Glutamatergic neuron (in vitro differentiated cells): ENCODE data around the gene SDHB. TPM values are rescaled to one million over a fixed set of nuclear protein-coding genes. Genes with fewer than 3 reads are reported as not detected.

Source experiments
- DNase-seq: peaks from one replicate; pipeline ENCODE4 v3.0.0; 2022
- H3K27ac Mint-ChIP-seq: one replicate; pipeline ENCODE4 v1.8.0; 2020; ENCODE audit warnings: mild to moderate bottlenecking, mixed read lengths, inconsistent platforms; ENCODE audit not compliant: unreplicated experiment
- H3K27me3 Mint-ChIP-seq: one replicate; pipeline ENCODE4 v1.8.0; 2020; ENCODE audit warnings: mild to moderate bottlenecking, moderate library complexity, mixed read lengths, inconsistent platforms; ENCODE audit not compliant: unreplicated experiment
- H3K36me3 Mint-ChIP-seq: one replicate; pipeline ENCODE4 v1.8.0; 2020; ENCODE audit warnings: mild to moderate bottlenecking, mixed read lengths, inconsistent platforms; ENCODE audit not compliant: unreplicated experiment
- H3K4me1 Mint-ChIP-seq: one replicate; pipeline ENCODE4 v1.8.0; 2020; ENCODE audit warnings: mild to moderate bottlenecking, low read depth, mixed read lengths, inconsistent platforms; ENCODE audit not compliant: unreplicated experiment
- H3K4me3 Mint-ChIP-seq: one replicate; pipeline ENCODE4 v1.8.0; 2020; ENCODE audit warnings: mild to moderate bottlenecking, mixed read lengths, inconsistent platforms; ENCODE audit not compliant: unreplicated experiment
- H3K9me3 Mint-ChIP-seq: one replicate; pipeline ENCODE4 v1.8.0; 2020; ENCODE audit warnings: mild to moderate bottlenecking, moderate library complexity, mixed read lengths, inconsistent platforms; ENCODE audit not compliant: unreplicated experiment
- CTCF ChIP-seq: fragments of 200-600 bp; sonication (generic); IDR thresholded peaks from one replicate; pipeline ENCODE4 v1.5.0; 2021; ENCODE audit not compliant: partially characterized antibody, unreplicated experiment
- total RNA-seq: library from RNA; stranded (reverse); fragmentation: NEBNext Ultra II Directional; extraction: Animal tissue kit (Norgen Biotek cat#: 25700); gene quantifications from one replicate; pipeline ENCODE4 v1.2.1, GENCODE V29; 2021; ENCODE audit not compliant: unreplicated experiment

SDHB gene
- total RNA-seq, 1 donor from 2014 or later: 58.9 TPM

- H3K4me1 Mint-ChIP-seq: peaks cover 2% of the 10 kb centered on the region
- H3K4me3 Mint-ChIP-seq: no peak overlapping the region
- no peak for DNase-seq
- H3K9me3 Mint-ChIP-seq: no peaks in the 10 kb centered on the region
- peaks cover 22% of the 10 kb centered on the region for H3K27me3 Mint-ChIP-seq
- H3K36me3 Mint-ChIP-seq: no peaks in the 10 kb centered on the region
- no peak for TF ChIP-seq CTCF
- no peak overlapping the region for H3K27ac Mint-ChIP-seq
Observed at GRCh38 chr1:16976966-16977365, 76.9 kb downstream of the SDHB start.

GRCh38 chr1:16975838-16976237 is 78.0 kb downstream of the SDHB start:
- TF ChIP-seq CTCF: no peak
- Mint-ChIP-seq H3K27me3 (peaks cover 16% of the 10 kb centered on the region), H3K27ac (peak overlapping the region; percentile 6), H3K9me3 (no peaks in the 10 kb centered on the region), H3K4me1 (peaks cover 4% of the 10 kb centered on the region), H3K4me3 (no peak overlapping the region), H3K36me3 (no peaks in the 10 kb centered on the region)
- no peak for DNase-seq

- Mint-ChIP-seq H3K9me3 (no peaks in the 10 kb centered on the region), H3K27me3 (peaks cover 14% of the 10 kb centered on the region), H3K36me3 (no peaks in the 10 kb centered on the region), H3K4me1 (peaks cover 4% of the 10 kb centered on the region), H3K4me3 (no peak overlapping the region), H3K27ac (no peak overlapping the region)
- TF ChIP-seq CTCF: no peak
- DNase-seq: no peak
Observed at GRCh38 chr1:16975211-16975610, 78.6 kb downstream of the SDHB start.

GRCh38 chr1:16973215-16973614 is 80.6 kb downstream of the SDHB start:
- TF ChIP-seq CTCF: no peak
- peaks cover 4% of the 10 kb centered on the region for H3K4me1 Mint-ChIP-seq
- H3K36me3 Mint-ChIP-seq: no peaks in the 10 kb centered on the region
- DNase-seq: no peak
- no peak overlapping the region for H3K27ac Mint-ChIP-seq
- H3K4me3 Mint-ChIP-seq: no peak overlapping the region
- H3K9me3 Mint-ChIP-seq: peaks cover 2% of the 10 kb centered on the region
- H3K27me3 Mint-ChIP-seq: peaks cover 11% of the 10 kb centered on the region

GRCh38 chr1:16972189-16972895 is 81.5 kb downstream of the SDHB start:
- no peak for DNase-seq
- no peak overlapping the region for H3K27ac Mint-ChIP-seq
- no peak overlapping the region for H3K4me3 Mint-ChIP-seq
- peaks cover 2% of the 10 kb centered on the region for H3K9me3 Mint-ChIP-seq
- H3K4me1 Mint-ChIP-seq: peaks cover 2% of the 10 kb centered on the region
- TF ChIP-seq CTCF: no peak
- no peaks in the 10 kb centered on the region for H3K36me3 Mint-ChIP-seq
- H3K27me3 Mint-ChIP-seq: peaks cover 7% of the 10 kb centered on the region
